Adrenal gland (tissue), 12 donors: Measurements from ENCODE around the gene CREB5. TPM values are rescaled to one million over a fixed set of nuclear protein-coding genes. Genes with fewer than 3 reads are reported as not detected.

Experiments used
- DNase-seq, 7 donors: peaks; one replicate each; pipeline ENCODE4 v3.0.0-alpha.2; 2019 to 2020
- H3K27ac ChIP-seq, 5 donors: fragments of 200-600 bp; sonication (generic) in 4 of 5; 1 replicate in 3 of 5; 2 replicates in 2 of 5; pipeline versions ENCODE4 v1.5.1 to v1.8.0; 2016 to 2020; ENCODE audit warnings: mild to moderate bottlenecking in 1 of 5
- H3K27me3 ChIP-seq: fragments of 200-600 bp; 2 replicates; pipeline ENCODE4 v1.8.0; 2021
- H3K36me3 ChIP-seq, 2 donors: fragments of 200-600 bp; replicated peaks in 1 of 2; 1 replicate in 1 of 2; 2 replicates in 1 of 2; pipeline versions ENCODE4 v1.5.1 to v1.8.0; 2018 to 2022
- H3K4me1 ChIP-seq, 2 donors: fragments of 200-600 bp; replicated peaks in 1 of 2; 1 replicate in 1 of 2; 2 replicates in 1 of 2; pipeline versions ENCODE4 v1.5.1 to v1.8.0; 2018 to 2021
- H3K4me3 ChIP-seq, 4 donors: fragments of 200-600 bp; sonication (generic) in 3 of 4; one replicate each; pipeline ENCODE4 v1.5.1; 2016 to 2018
- H3K9me3 ChIP-seq, 3 donors: fragments of 200-600 bp; sonication (generic) in 1 of 3; replicated peaks in 1 of 3; 1 replicate in 2 of 3; 2 replicates in 1 of 3; pipeline versions ENCODE4 v1.5.1 to v1.8.0; 2016 to 2021
- POLR2A ChIP-seq, 2 donors: fragments of 450-650 bp; IDR thresholded peaks; one replicate each; pipeline ENCODE4 v1.6.1; 2017; ENCODE audit warnings: antibody characterized with exemption in 2 of 2, mild to moderate bottlenecking in 2 of 2, moderate library complexity in 1 of 2
- WGBS, 4 donors: extraction: QIAGEN DNeasy Blood & Tissue Kit in 2 of 4; methylation state at CpG; one replicate each; pipeline versions ENCODE4 v1.1.5 to v1.1.7; 2013 to 2017; 5-methylcytosine and 5-hydroxymethylcytosine counted together
- intact Hi-C, 2 donors: fragments of 100-400 bp; cut with DNase I; formaldehyde crosslinking; loops; one replicate each; pipeline versions ENCODE4 v1.14.1 to v1.15.0; 2022 to 2023
- polyA plus RNA-seq, 3 donors: library from polyadenylated mRNA; stranded (reverse); fragments of 200-250 nt in 2 of 3; fragments of 350-450 nt in 1 of 3; fragmentation: Illumina TruSeq in 1 of 3; extraction: RNeasy Lipid Tissue Mini Kit (QIAGEN cat#74804) in 1 of 3; gene quantifications; one replicate each; pipeline ENCODE4 v1.2.3, GENCODE V29; 2013 to 2014
- total RNA-seq, 9 donors: library from RNA; depleted of rRNA in 4 of 9; stranded (reverse); fragments of >200 nt in 4 of 9; fragments of 120-200 nt in 1 of 9; fragmentation: NEBNext Ultra II Directional in 1 of 9; extraction: Animal tissue kit (Norgen Biotek cat#: 25700) in 1 of 9; gene quantifications; one replicate each; pipeline versions ENCODE4 v1.1.0 to v1.2.4, GENCODE V29; 2013 to 2023
- TF ChIP-seq, protein P1 (sequence below), 6 experiments: fragments of 450-650 bp in 4 of 6; fragments of 200-600 bp in 2 of 6; sonication (generic) in 1 of 6; IDR thresholded peaks; 1 replicate in 5 of 6; 2 replicates in 1 of 6; pipeline versions ENCODE4 v1.5.1 to v1.8.0; 2016 to 2021; ENCODE audit warnings: antibody characterized with exemption in 6 of 6, mild to moderate bottlenecking in 2 of 6, moderate library complexity in 1 of 6
- donor health status: healthy with polysubstance abuse.
- donor health status: Bipolar disorder and iron deficiency.
- donor health status: DM: yes; HTN: yes; CAD: no.
- donor health status: DM: no; HTN: no; CAD: no.
- donor health status: DM: no; HTN: no; CAD: no.
- donor health status: DM: yes; HTN: yes; CAD: no.

The CREB5 gene
- total and polyA plus RNA-seq, 12 donors = 0.69 to 5.4 (median 1.3) TPM

DNA sequence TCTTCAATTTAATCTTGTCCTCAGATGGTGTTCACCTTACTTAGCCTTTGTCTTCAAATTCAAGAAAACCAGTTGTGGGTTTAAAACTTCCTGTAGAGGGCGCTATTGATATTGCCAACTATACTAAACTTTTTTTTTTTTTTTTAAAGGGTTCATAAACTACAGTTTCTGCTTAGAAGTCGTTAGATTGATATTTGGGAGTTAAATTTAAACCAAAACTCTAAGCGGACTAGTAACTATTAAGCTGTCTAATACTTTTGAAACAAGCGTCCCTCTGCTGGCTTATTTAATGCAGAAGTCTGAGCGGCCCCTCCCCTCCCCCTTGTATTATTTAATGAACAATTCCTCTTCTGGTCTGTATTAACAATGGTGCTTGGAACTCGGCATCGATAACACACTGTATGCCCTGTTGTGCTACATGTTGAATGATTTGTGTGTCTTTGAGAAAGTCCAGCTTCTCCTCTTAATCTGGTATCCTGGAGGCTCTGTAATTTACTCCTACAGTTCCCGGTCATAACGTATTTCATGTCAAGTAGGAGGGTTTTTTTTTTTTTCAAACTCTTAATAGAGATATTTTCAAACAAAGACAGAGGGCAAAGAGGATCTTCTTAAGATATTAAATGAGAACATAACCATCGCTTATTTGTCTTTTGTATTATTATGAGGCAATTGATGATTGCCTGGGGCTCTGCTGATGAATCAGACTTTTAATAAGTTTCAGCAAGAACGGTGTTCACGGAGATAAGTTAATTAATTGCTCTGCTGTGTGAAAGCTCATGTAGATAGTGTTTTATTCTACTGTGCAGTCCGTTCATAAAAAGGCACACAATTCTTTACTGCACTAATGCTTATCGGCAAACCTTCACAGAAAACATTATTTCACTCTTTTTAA, 22.6 kb upstream of the CREB5 start:
- WGBS, 4 donors = 17 to 20% (median 18%) methylated on average over 14 of the region's 14 CpGs
- no peaks in the 10 kb centered on the region for H3K36me3 ChIP-seq
- no peak overlapping the region for H3K4me3 ChIP-seq
- no peaks in the 10 kb centered on the region for H3K9me3 ChIP-seq
- H3K4me1 ChIP-seq = no peaks in the 10 kb centered on the region
- no peak for TF ChIP-seq POLR2A (IDR thresholded peaks at IDR 0.05)
- TF ChIP-seq, protein P1, sequence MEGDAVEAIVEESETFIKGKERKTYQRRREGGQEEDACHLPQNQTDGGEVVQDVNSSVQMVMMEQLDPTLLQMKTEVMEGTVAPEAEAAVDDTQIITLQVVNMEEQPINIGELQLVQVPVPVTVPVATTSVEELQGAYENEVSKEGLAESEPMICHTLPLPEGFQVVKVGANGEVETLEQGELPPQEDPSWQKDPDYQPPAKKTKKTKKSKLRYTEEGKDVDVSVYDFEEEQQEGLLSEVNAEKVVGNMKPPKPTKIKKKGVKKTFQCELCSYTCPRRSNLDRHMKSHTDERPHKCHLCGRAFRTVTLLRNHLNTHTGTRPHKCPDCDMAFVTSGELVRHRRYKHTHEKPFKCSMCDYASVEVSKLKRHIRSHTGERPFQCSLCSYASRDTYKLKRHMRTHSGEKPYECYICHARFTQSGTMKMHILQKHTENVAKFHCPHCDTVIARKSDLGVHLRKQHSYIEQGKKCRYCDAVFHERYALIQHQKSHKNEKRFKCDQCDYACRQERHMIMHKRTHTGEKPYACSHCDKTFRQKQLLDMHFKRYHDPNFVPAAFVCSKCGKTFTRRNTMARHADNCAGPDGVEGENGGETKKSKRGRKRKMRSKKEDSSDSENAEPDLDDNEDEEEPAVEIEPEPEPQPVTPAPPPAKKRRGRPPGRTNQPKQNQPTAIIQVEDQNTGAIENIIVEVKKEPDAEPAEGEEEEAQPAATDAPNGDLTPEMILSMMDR (IDR thresholded peaks at IDR 0.05) = peak; percentile 52 to 86 (median 82)
- H3K27ac ChIP-seq = no peak overlapping the region
- intact Hi-C loops = loop anchor here (5.0 to 10.0 kb wide), 3 partner anchors 233 to 463 kb away; no protein-coding TSS in a partner anchor
- no peak for DNase-seq
- H3K27me3 ChIP-seq = peaks cover 9% of the 10 kb centered on the region

- Histone ChIP-seq H3K4me3 (no peak overlapping the region), H3K27ac (no peak overlapping the region), H3K4me1 (no peaks in the 10 kb centered on the region), H3K27me3 (peaks cover 9% of the 10 kb centered on the region), H3K36me3 (no peaks in the 10 kb centered on the region), H3K9me3 (no peaks in the 10 kb centered on the region)
- 44 to 56% (median 52%) methylated on average over 3 of the region's 3 CpGs for WGBS, 4 donors
- TF ChIP-seq, protein P1 (IDR thresholded peaks at IDR 0.05) = no peak
- no peak for TF ChIP-seq POLR2A (IDR thresholded peaks at IDR 0.05)
- no peak for DNase-seq
- intact Hi-C loops = loop anchor here in 1 of 2 donors (10.0 kb wide), 1 partner anchor 454 kb away; no protein-coding TSS in a partner anchor
These were observed 21.9 kb upstream of the CREB5 start for GRCh38 chr7:28390426-28390825.

DNA sequence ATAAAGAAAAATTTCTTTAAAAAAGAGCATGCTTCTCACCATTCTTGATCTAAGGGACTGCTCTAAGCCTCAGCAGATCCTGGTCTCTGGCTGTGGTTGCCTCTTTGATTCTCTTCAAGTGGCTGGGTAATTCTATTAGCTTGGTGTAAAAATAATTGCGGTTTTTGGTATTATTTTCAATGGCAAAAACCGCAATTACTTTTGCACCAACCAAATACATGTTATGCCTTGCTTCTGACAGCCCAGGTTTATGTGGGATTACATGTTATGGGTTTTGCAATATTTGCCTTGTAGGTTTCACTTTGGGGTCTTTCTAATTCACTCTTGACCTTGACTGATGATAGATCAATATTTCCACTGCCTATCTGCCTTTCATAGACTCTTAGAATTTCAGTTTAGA, 20.0 kb upstream of the CREB5 start:
- TF ChIP-seq, protein P1 (IDR thresholded peaks at IDR 0.05) = no peak
- TF ChIP-seq POLR2A (IDR thresholded peaks at IDR 0.05) = no peak
- Histone ChIP-seq H3K4me1 (no peaks in the 10 kb centered on the region), H3K27ac (no peak overlapping the region), H3K4me3 (no peak overlapping the region), H3K27me3 (peaks cover 9% of the 10 kb centered on the region), H3K36me3 (no peaks in the 10 kb centered on the region), H3K9me3 (no peaks in the 10 kb centered on the region)
- intact Hi-C loops = loop anchor here in 1 of 2 donors (10.0 kb wide), 1 partner anchor 453 kb away; no protein-coding TSS in a partner anchor
- no peak for DNase-seq
- 66 to 97% (median 91%) methylated on average over 2 of the region's 2 CpGs for WGBS, 4 donors

DNA sequence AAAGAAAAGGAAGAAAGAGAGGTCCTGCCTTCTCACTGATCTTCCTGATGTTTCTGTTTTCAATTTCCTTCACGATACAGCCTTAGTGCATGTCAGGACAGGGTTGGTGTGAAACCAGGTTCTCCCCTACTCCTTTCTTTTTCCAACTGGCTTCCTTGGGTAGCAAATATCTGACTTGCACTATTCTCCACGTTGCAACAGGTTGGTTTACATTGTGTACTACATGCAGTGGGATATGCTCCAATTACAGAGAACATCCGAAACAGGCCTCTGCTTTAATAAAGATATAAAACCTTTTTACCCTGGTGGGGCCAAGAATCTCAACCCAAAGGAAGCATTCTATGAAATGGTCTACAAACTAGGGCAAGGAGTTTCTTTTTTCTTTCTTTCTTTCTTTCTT, 16.9 kb upstream of the CREB5 start:
- no peak overlapping the region for H3K27ac ChIP-seq
- H3K4me1 ChIP-seq = no peaks in the 10 kb centered on the region
- H3K36me3 ChIP-seq = no peaks in the 10 kb centered on the region
- 58 to 64% (median 61%) methylated on average over 3 of the region's 3 CpGs for WGBS, 4 donors
- no peak for DNase-seq
- intact Hi-C loops = loop anchor here in 1 of 2 donors (10.0 kb wide), 1 partner anchor 449 kb away; no protein-coding TSS in a partner anchor
- TF ChIP-seq, protein P1 (IDR thresholded peaks at IDR 0.05) = no peak
- TF ChIP-seq POLR2A (IDR thresholded peaks at IDR 0.05) = no peak
- H3K27me3 ChIP-seq = peaks cover 9% of the 10 kb centered on the region
- H3K4me3 ChIP-seq = no peak overlapping the region
- no peaks in the 10 kb centered on the region for H3K9me3 ChIP-seq
